ENCODE results near the gene KCNIP4.
"Not testable (repeated sequence)": the region's sequence is repeated elsewhere in the genome, so short reads cannot be mapped to it uniquely, and the experiment has no call there.

The KCNIP4 gene

GRCh38 chr4:20809812-20810211 is 1138.8 kb downstream of the KCNIP4 start:
- Mint-ChIP-seq H3K27me3 (no peaks in the 10 kb centered on the region), H3K9me3 (peaks cover 3% of the 10 kb centered on the region), H3K36me3 (no peaks in the 10 kb centered on the region), H3K4me1 (no peaks in the 10 kb centered on the region), H3K27ac (no peak overlapping the region), H3K4me3 (no peak overlapping the region)
- no peak for ATAC-seq (ENCODE audit: low read depth)
- DNase-seq (ENCODE audit: low spot score in 2 of 2): no peak

GRCh38 chr4:20805716-20806115 is 1142.9 kb downstream of the KCNIP4 start:
- no peak overlapping the region for H3K4me3 Mint-ChIP-seq
- no peak overlapping the region for H3K27ac Mint-ChIP-seq
- H3K9me3 Mint-ChIP-seq: peaks cover 11% of the 10 kb centered on the region
- ATAC-seq (ENCODE audit: low read depth) (no peak), DNase-seq (ENCODE audit: low spot score in 2 of 2) (no peak)
- no peaks in the 10 kb centered on the region for H3K36me3 Mint-ChIP-seq
- no peaks in the 10 kb centered on the region for H3K4me1 Mint-ChIP-seq
- no peaks in the 10 kb centered on the region for H3K27me3 Mint-ChIP-seq

- H3K4me1 Mint-ChIP-seq: no peaks in the 10 kb centered on the region
- no peaks in the 10 kb centered on the region for H3K27me3 Mint-ChIP-seq
- no peak overlapping the region for H3K27ac Mint-ChIP-seq
- DNase-seq (ENCODE audit: low spot score in 2 of 2) (no peak), ATAC-seq (ENCODE audit: low read depth) (no peak)
- H3K36me3 Mint-ChIP-seq: no peaks in the 10 kb centered on the region
- no peak overlapping the region for H3K4me3 Mint-ChIP-seq
- peaks cover 3% of the 10 kb centered on the region for H3K9me3 Mint-ChIP-seq
Observed at GRCh38 chr4:20787940-20788665, 1160.5 kb downstream of the KCNIP4 start.

- not testable (repeated sequence) for ATAC-seq (ENCODE audit: low read depth); H3K36me3 Mint-ChIP-seq; H3K4me3 Mint-ChIP-seq; H3K27ac Mint-ChIP-seq; DNase-seq (ENCODE audit: low spot score in 2 of 2); H3K4me1 Mint-ChIP-seq; H3K27me3 Mint-ChIP-seq
- peaks cover 17% of the 10 kb centered on the region for H3K9me3 Mint-ChIP-seq
Observed at GRCh38 chr4:20783134-20783533, 1165.4 kb downstream of the KCNIP4 start.

- H3K27me3 Mint-ChIP-seq: peaks cover 7% of the 10 kb centered on the region
- H3K36me3 Mint-ChIP-seq: peaks cover 2% of the 10 kb centered on the region
- no peaks in the 10 kb centered on the region for H3K4me1 Mint-ChIP-seq
- H3K4me3 Mint-ChIP-seq: no peak overlapping the region
- ATAC-seq (ENCODE audit: low read depth) (no peak), DNase-seq (ENCODE audit: low spot score in 2 of 2) (no peak)
- H3K9me3 Mint-ChIP-seq: peaks cover 19% of the 10 kb centered on the region
- no peak overlapping the region for H3K27ac Mint-ChIP-seq
Observed at GRCh38 chr4:20778896-20779295, 1169.7 kb downstream of the KCNIP4 start.

GRCh38 chr4:20773144-20773997 is 1175.2 kb downstream of the KCNIP4 start:
- Mint-ChIP-seq H3K27me3 (peaks cover 1% of the 10 kb centered on the region), H3K36me3 (no peaks in the 10 kb centered on the region), H3K27ac (no peak overlapping the region), H3K4me1 (no peaks in the 10 kb centered on the region), H3K9me3 (peaks cover 2% of the 10 kb centered on the region), H3K4me3 (no peak overlapping the region)
- ATAC-seq (ENCODE audit: low read depth): no peak
- no peak for DNase-seq (ENCODE audit: low spot score in 2 of 2)

- H3K9me3 Mint-ChIP-seq: no peaks in the 10 kb centered on the region
- no peaks in the 10 kb centered on the region for H3K4me1 Mint-ChIP-seq
Observed at GRCh38 chr4:20764366-20764992, 1184.1 kb downstream of the KCNIP4 start.

GRCh38 chr4:20761826-20762225 is 1186.7 kb downstream of the KCNIP4 start:
- Mint-ChIP-seq H3K27me3 (no peaks in the 10 kb centered on the region), H3K4me1 (no peaks in the 10 kb centered on the region), H3K27ac (no peak overlapping the region), H3K36me3 (no peaks in the 10 kb centered on the region), H3K9me3 (no peaks in the 10 kb centered on the region), H3K4me3 (no peak overlapping the region)
- ATAC-seq (ENCODE audit: low read depth) (no peak), DNase-seq (ENCODE audit: low spot score in 2 of 2) (no peak)

More at GRCh38 chr4:20764366-20764992, 1184.1 kb downstream of the KCNIP4 start:
- Mint-ChIP-seq H3K27ac (no peak overlapping the region), H3K27me3 (no peaks in the 10 kb centered on the region), H3K4me3 (no peak overlapping the region), H3K36me3 (no peaks in the 10 kb centered on the region)
- ATAC-seq (ENCODE audit: low read depth): no peak
- no peak for DNase-seq (ENCODE audit: low spot score in 2 of 2)

GRCh38 chr4:20761382-20761781 is 1187.2 kb downstream of the KCNIP4 start:
- Mint-ChIP-seq H3K27ac (no peak overlapping the region), H3K27me3 (no peaks in the 10 kb centered on the region)

GRCh38 chr4:20760053-20760452 is 1188.5 kb downstream of the KCNIP4 start:
- no peaks in the 10 kb centered on the region for H3K36me3 Mint-ChIP-seq
- ATAC-seq (ENCODE audit: low read depth): no peak
- no peak overlapping the region for H3K4me3 Mint-ChIP-seq
- no peak for DNase-seq (ENCODE audit: low spot score in 2 of 2)
- no peaks in the 10 kb centered on the region for H3K4me1 Mint-ChIP-seq
- no peak overlapping the region for H3K27ac Mint-ChIP-seq
- no peaks in the 10 kb centered on the region for H3K9me3 Mint-ChIP-seq
- H3K27me3 Mint-ChIP-seq: no peaks in the 10 kb centered on the region

More at GRCh38 chr4:20761382-20761781, 1187.2 kb downstream of the KCNIP4 start:
- Mint-ChIP-seq H3K9me3 (no peaks in the 10 kb centered on the region), H3K4me1 (no peaks in the 10 kb centered on the region), H3K4me3 (no peak overlapping the region), H3K36me3 (no peaks in the 10 kb centered on the region)
- ATAC-seq (ENCODE audit: low read depth) (no peak), DNase-seq (ENCODE audit: low spot score in 2 of 2) (no peak)

GRCh38 chr4:20754036-20754435 is 1194.5 kb downstream of the KCNIP4 start:
- no peak overlapping the region for H3K4me3 Mint-ChIP-seq
- H3K9me3 Mint-ChIP-seq: peaks cover 1% of the 10 kb centered on the region
- H3K27ac Mint-ChIP-seq: no peak overlapping the region
- H3K4me1 Mint-ChIP-seq: no peaks in the 10 kb centered on the region
- H3K27me3 Mint-ChIP-seq: no peaks in the 10 kb centered on the region
- H3K36me3 Mint-ChIP-seq: peaks cover 11% of the 10 kb centered on the region
- no peak for DNase-seq (ENCODE audit: low spot score in 2 of 2)
- no peak for ATAC-seq (ENCODE audit: low read depth)

GRCh38 chr4:20752641-20753040 is 1195.9 kb downstream of the KCNIP4 start:
- H3K27ac Mint-ChIP-seq: no peak overlapping the region
- peaks cover 15% of the 10 kb centered on the region for H3K36me3 Mint-ChIP-seq
- peaks cover 1% of the 10 kb centered on the region for H3K9me3 Mint-ChIP-seq
- no peaks in the 10 kb centered on the region for H3K27me3 Mint-ChIP-seq
- DNase-seq (ENCODE audit: low spot score in 2 of 2): no peak
- no peaks in the 10 kb centered on the region for H3K4me1 Mint-ChIP-seq
- H3K4me3 Mint-ChIP-seq: no peak overlapping the region
- no peak for ATAC-seq (ENCODE audit: low read depth)

GRCh38 chr4:20746000-20746399 is 1202.6 kb downstream of the KCNIP4 start:
- H3K4me1 Mint-ChIP-seq; H3K4me3 Mint-ChIP-seq; H3K27me3 Mint-ChIP-seq; ATAC-seq (ENCODE audit: low read depth); H3K27ac Mint-ChIP-seq; DNase-seq (ENCODE audit: low spot score in 2 of 2); H3K9me3 Mint-ChIP-seq: not testable (repeated sequence)
- peaks cover 14% of the 10 kb centered on the region for H3K36me3 Mint-ChIP-seq

- Mint-ChIP-seq H3K9me3 (peaks cover 16% of the 10 kb centered on the region), H3K4me1 (no peaks in the 10 kb centered on the region), H3K4me3 (no peak overlapping the region), H3K36me3 (peaks cover 36% of the 10 kb centered on the region), H3K27ac (no peak overlapping the region), H3K27me3 (no peaks in the 10 kb centered on the region)
- no peak for ATAC-seq (ENCODE audit: low read depth)
- no peak for DNase-seq (ENCODE audit: low spot score in 2 of 2)
Observed at GRCh38 chr4:20735931-20736330, 1212.6 kb downstream of the KCNIP4 start.

Measured in memory B cell (primary cell).